HEK293T (cell line): ENCODE measurements around the gene USP8.

Experiments used
- BHLHE40 ChIP-seq: fragments of 450-650 bp; IDR thresholded peaks from 2 replicates; pipeline ENCODE4 v1.6.1; 2016; ENCODE audit warnings: mild to moderate bottlenecking, moderate library complexity, borderline replicate concordance
- SP1 ChIP-seq: fragments of 450-650 bp; IDR thresholded peaks from 2 replicates; pipeline ENCODE4 v1.6.1; 2017
- TF ChIP-seq, protein P1 (sequence below): fragments of 450-650 bp; IDR thresholded peaks from 2 replicates; pipeline ENCODE4 v1.6.1; 2016

- TF ChIP-seq, protein P1, sequence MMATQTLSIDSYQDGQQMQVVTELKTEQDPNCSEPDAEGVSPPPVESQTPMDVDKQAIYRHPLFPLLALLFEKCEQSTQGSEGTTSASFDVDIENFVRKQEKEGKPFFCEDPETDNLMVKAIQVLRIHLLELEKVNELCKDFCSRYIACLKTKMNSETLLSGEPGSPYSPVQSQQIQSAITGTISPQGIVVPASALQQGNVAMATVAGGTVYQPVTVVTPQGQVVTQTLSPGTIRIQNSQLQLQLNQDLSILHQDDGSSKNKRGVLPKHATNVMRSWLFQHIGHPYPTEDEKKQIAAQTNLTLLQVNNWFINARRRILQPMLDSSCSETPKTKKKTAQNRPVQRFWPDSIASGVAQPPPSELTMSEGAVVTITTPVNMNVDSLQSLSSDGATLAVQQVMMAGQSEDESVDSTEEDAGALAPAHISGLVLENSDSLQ = no peak
- TF ChIP-seq SP1 (no peak), BHLHE40 (no peak)
Measured at GRCh38 chr15:50542887-50543210, 118.6 kb downstream of the USP8 start.
